ENCODE data around the gene ABHD5. TPM values are rescaled to one million over a fixed set of nuclear protein-coding genes. Genes with fewer than 3 reads are reported as not detected.
A peak's percentile ranks its signal among the peaks of the same experiment; 100 is the strongest.

The ABHD5 gene
- total RNA-seq, 1 donor from 2014 or later, result 41.5 TPM

- intact Hi-C loops (cut with DNase I), result no loop called here
- DNase-seq (no peak), ATAC-seq (no peak)
- no peaks in the 10 kb centered on the region for H3K9me3 ChIP-seq
- peaks cover 24% of the 10 kb centered on the region for H3K36me3 ChIP-seq
- no peak for TF ChIP-seq CTCF (IDR thresholded peaks at IDR 0.05)
- H3K4me3 ChIP-seq, result no peak overlapping the region
- no peak overlapping the region for H3K27ac ChIP-seq
- no peaks in the 10 kb centered on the region for H3K27me3 ChIP-seq
- H3K4me1 ChIP-seq, result peaks cover 4% of the 10 kb centered on the region
These were observed 15.6 kb downstream of the ABHD5 start for GRCh38 chr3:43706342-43706741.

- Histone ChIP-seq H3K27ac (no peak overlapping the region), H3K4me1 (peaks cover 4% of the 10 kb centered on the region), H3K27me3 (no peaks in the 10 kb centered on the region), H3K4me3 (no peak overlapping the region), H3K9me3 (no peaks in the 10 kb centered on the region), H3K36me3 (peaks cover 24% of the 10 kb centered on the region)
- no peak for DNase-seq
- ATAC-seq, result no peak
- TF ChIP-seq CTCF (IDR thresholded peaks at IDR 0.05), result no peak
- intact Hi-C loops (cut with DNase I), result no loop called here
These were observed 16.5 kb downstream of the ABHD5 start for GRCh38 chr3:43707266-43707665.

- Histone ChIP-seq H3K36me3 (peaks cover 24% of the 10 kb centered on the region), H3K27me3 (no peaks in the 10 kb centered on the region), H3K27ac (no peak overlapping the region), H3K9me3 (no peaks in the 10 kb centered on the region), H3K4me1 (peaks cover 4% of the 10 kb centered on the region), H3K4me3 (no peak overlapping the region)
- no peak for DNase-seq
- no peak for TF ChIP-seq CTCF (IDR thresholded peaks at IDR 0.05)
- peak; percentile 58 for ATAC-seq
- intact Hi-C loops (cut with DNase I), result no loop called here
These were observed 17.3 kb downstream of the ABHD5 start for GRCh38 chr3:43707998-43708397.

- Histone ChIP-seq H3K4me3 (no peak overlapping the region), H3K36me3 (peaks cover 29% of the 10 kb centered on the region), H3K4me1 (peaks cover 4% of the 10 kb centered on the region), H3K9me3 (no peaks in the 10 kb centered on the region), H3K27ac (no peak overlapping the region), H3K27me3 (no peaks in the 10 kb centered on the region)
- ATAC-seq (peak; percentile 64), DNase-seq (no peak)
- no peak for TF ChIP-seq CTCF (IDR thresholded peaks at IDR 0.05)
- intact Hi-C loops (cut with DNase I), result no loop called here
These were observed 18.3 kb downstream of the ABHD5 start for GRCh38 chr3:43709022-43709421.

GRCh38 chr3:43710607-43711006, 19.9 kb downstream of the ABHD5 start:
- Histone ChIP-seq H3K27me3 (no peaks in the 10 kb centered on the region), H3K9me3 (no peaks in the 10 kb centered on the region), H3K4me1 (peaks cover 4% of the 10 kb centered on the region), H3K27ac (no peak overlapping the region), H3K36me3 (peaks cover 42% of the 10 kb centered on the region), H3K4me3 (no peak overlapping the region)
- ATAC-seq (no peak), DNase-seq (no peak)
- no peak for TF ChIP-seq CTCF (IDR thresholded peaks at IDR 0.05)
- intact Hi-C loops (cut with DNase I), result no loop called here

- H3K4me1 ChIP-seq, result no peaks in the 10 kb centered on the region
- ATAC-seq (no peak), DNase-seq (no peak)
- peaks cover 66% of the 10 kb centered on the region for H3K36me3 ChIP-seq
- no peaks in the 10 kb centered on the region for H3K27me3 ChIP-seq
- H3K9me3 ChIP-seq, result no peaks in the 10 kb centered on the region
- intact Hi-C loops (cut with DNase I), result no loop called here
- no peak for TF ChIP-seq CTCF (IDR thresholded peaks at IDR 0.05)
- H3K4me3 ChIP-seq, result no peak overlapping the region
- H3K27ac ChIP-seq, result no peak overlapping the region
These were observed 27.6 kb downstream of the ABHD5 start for GRCh38 chr3:43718296-43718695.

Data from upper lobe of right lung (tissue), 1 donor.